HCT116 (cell line): Measurements from ENCODE around the gene DHX58. TPM values are rescaled to one million over a fixed set of nuclear protein-coding genes. Genes with fewer than 3 reads are reported as not detected.

Experiments used
- ATAC-seq: fragments of 200-7000 bp; cut with Tn5 transposase; 2 replicates; pipeline ENCODE4 v1.9.1; 2020; ENCODE audit warnings: mild to moderate bottlenecking, moderate library complexity
- BruUV-seq: library from RNA; stranded (reverse); fragments of 400-500 nt; replicated peaks from 2 replicates; lab custom pipeline; 2021; lab: Mats Ljungman, UMichigan
- CTCF ChIA-PET: fragments of 300-600 bp; sonication (Branson Sonifier 250); formaldehyde crosslinking; loops from one replicate; lab custom pipeline; 2021; ENCODE audit warnings: antibody characterized with exemption; lab: Charles Lee
- POLR2A ChIA-PET: fragments of 300-600, 350-600 bp; sonication (Branson Sonifier 250); formaldehyde crosslinking; loops from one replicate; lab custom pipeline; 2021; ENCODE audit warnings: antibody characterized with exemption; lab: Charles Lee
- RAD21 ChIA-PET, 2 experiments: fragments of 300-600 bp; sonication (Branson Sonifier 250); formaldehyde crosslinking; loops; one replicate each; lab custom pipeline; 2023; ENCODE audit warnings: low total read pairs in 2 of 2; ENCODE audit not compliant: uncharacterized antibody in 2 of 2, unreplicated experiment in 2 of 2, low non-redundant PET in 1 of 2; lab: Charles Lee
- DNase-seq: peaks from one replicate; pipeline ENCODE4 v3.0.0-alpha.2; 2010; ENCODE audit warnings: low read depth, low spot score
- H2AFZ ChIP-seq: fragments of 200-600 bp; shearing (Covaris generic), sonication (generic); 2 replicates; pipeline ENCODE4 v1.6.1; 2017; ENCODE audit warnings: low read depth, mixed run types, mixed read lengths, antibody characterized with exemption, low read length; ENCODE audit not compliant: poor library complexity, severe bottlenecking
- H3K27ac ChIP-seq: 2 replicates; pipeline ENCODE4 v1.5.1; 2012; ENCODE audit warnings: low read depth, low read length
- H3K27me3 ChIP-seq: fragments of 200-600 bp; sonication (generic); 2 replicates; pipeline ENCODE4 v1.6.1; 2016; ENCODE audit warnings: mixed run types, low read length, mixed read lengths; ENCODE audit not compliant: insufficient read depth
- H3K36me3 ChIP-seq, 2 experiments: fragments of 200-500 bp in 1 of 2; fragments of 200-600 bp in 1 of 2; sonication (Bioruptor generic) in 1 of 2; sonication (generic) in 1 of 2; 2 replicates each; pipeline versions ENCODE4 v1.5.1 to v1.6.1; 2014 to 2016; ENCODE audit warnings: low read length in 2 of 2, inconsistent platforms in 1 of 2, mixed read lengths in 1 of 2, mixed run types in 1 of 2; ENCODE audit not compliant: insufficient read depth in 2 of 2, control insufficient read depth in 1 of 2
- H3K4me1 ChIP-seq, 2 experiments: fragments of 200-600 bp in 1 of 2; sonication (generic) in 1 of 2; 2 replicates each; pipeline versions ENCODE4 v1.5.1 to v1.6.1; 2012 to 2017; ENCODE audit warnings: low read length in 2 of 2, inconsistent platforms in 1 of 2, mild to moderate bottlenecking in 1 of 2, mixed read lengths in 1 of 2, mixed run types in 1 of 2, moderate library complexity in 1 of 2; ENCODE audit not compliant: insufficient read depth in 2 of 2, control insufficient read depth in 1 of 2
- H3K4me2 ChIP-seq: fragments of 200-600 bp; sonication (generic); 2 replicates; pipeline ENCODE4 v1.6.1; 2017; ENCODE audit warnings: mixed run types, low read length, mixed read lengths
- H3K4me3 ChIP-seq, 2 experiments: fragments of 200-600 bp in 1 of 2; sonication (generic) in 1 of 2; replicated peaks in 1 of 2; 2 replicates each; pipeline ENCODE4 v1.5.1; 2011 to 2016; ENCODE audit warnings: low read length in 2 of 2, control low read depth in 1 of 2, low read depth in 1 of 2, mild to moderate bottlenecking in 1 of 2, mixed read lengths in 1 of 2, mixed run types in 1 of 2
- H3K79me2 ChIP-seq: fragments of 200-600 bp; sonication (generic); 2 replicates; pipeline ENCODE4 v1.6.1; 2017; ENCODE audit warnings: mild to moderate bottlenecking, mixed run types, low read length, moderate library complexity, mixed read lengths; ENCODE audit not compliant: insufficient read depth
- H3K9ac ChIP-seq: fragments of 200-600 bp; sonication (generic); 2 replicates; pipeline ENCODE4 v1.6.1; 2016; ENCODE audit warnings: low read length, mixed read lengths
- H3K9me2 ChIP-seq: fragments of 200-600 bp; sonication (generic), shearing (Covaris generic); 2 replicates; pipeline ENCODE4 v1.6.1; 2017; ENCODE audit warnings: mixed run types, mild to moderate bottlenecking, moderate library complexity; ENCODE audit not compliant: insufficient read depth
- H3K9me3 ChIP-seq, 2 experiments: fragments of 200-500 bp in 1 of 2; fragments of 200-600 bp in 1 of 2; sonication (Bioruptor generic) in 1 of 2; sonication (generic) in 1 of 2; 2 replicates each; pipeline ENCODE4 v1.6.1; 2014 to 2017; ENCODE audit warnings: low read length in 2 of 2, mixed read lengths in 2 of 2, inconsistent platforms in 1 of 2, low read depth in 1 of 2, mild to moderate bottlenecking in 1 of 2, mixed run types in 1 of 2, moderate library complexity in 1 of 2; ENCODE audit not compliant: control insufficient read depth in 1 of 2, insufficient read depth in 1 of 2
- H4K20me1 ChIP-seq: fragments of 200-600 bp; sonication (generic), shearing (Covaris generic); 2 replicates; pipeline ENCODE4 v1.6.1; 2017; ENCODE audit warnings: mixed run types, mild to moderate bottlenecking, moderate library complexity; ENCODE audit not compliant: insufficient read depth
- CBX3 ChIP-seq: IDR thresholded peaks from 2 replicates; pipeline ENCODE4 v1.6.1; 2012; ENCODE audit warnings: low read depth
- CEBPB ChIP-seq: IDR thresholded peaks from 2 replicates; pipeline ENCODE4 v1.6.1; 2012; ENCODE audit warnings: low read depth
- EGR1 ChIP-seq: IDR thresholded peaks from 2 replicates; pipeline ENCODE4 v1.6.1; 2012; ENCODE audit warnings: low read depth
- ELF1 ChIP-seq: IDR thresholded peaks from 2 replicates; pipeline ENCODE4 v1.6.1; 2012; ENCODE audit warnings: low read depth, borderline replicate concordance
- FOSL1 ChIP-seq: IDR thresholded peaks from 2 replicates; pipeline ENCODE4 v1.6.1; 2012; ENCODE audit warnings: low read depth
- JUND ChIP-seq: IDR thresholded peaks from 2 replicates; pipeline ENCODE4 v1.6.1; 2012
- RAD21 ChIP-seq: IDR thresholded peaks from 2 replicates; pipeline ENCODE4 v1.6.1; 2012; ENCODE audit warnings: low read depth, mild to moderate bottlenecking
- SRF ChIP-seq: IDR thresholded peaks from 2 replicates; pipeline ENCODE4 v1.6.1; 2012; ENCODE audit warnings: low read depth
- TCF7L2 ChIP-seq: IDR thresholded peaks from 2 replicates; pipeline ENCODE4 v1.7.0; 2011; ENCODE audit warnings: borderline replicate concordance, inconsistent platforms; ENCODE audit not compliant: insufficient read depth, insufficient read length; ENCODE audit errors: extremely low read depth
- YY1 ChIP-seq: IDR thresholded peaks from 2 replicates; pipeline ENCODE4 v1.6.1; 2011; ENCODE audit warnings: low read length, low read depth, moderate library complexity, mild to moderate bottlenecking; ENCODE audit not compliant: insufficient replicate concordance; ENCODE audit errors: extremely low read depth
- ZFX ChIP-seq: fragments of 450-650 bp; IDR thresholded peaks from 2 replicates; pipeline ENCODE4 v1.6.1; 2017
- intact Hi-C: fragments of 100-400 bp; cut with micrococcal nuclease; formaldehyde crosslinking; loops from 2 replicates; pipeline ENCODE4 v1.10.0; 2022
- total RNA-seq: library from RNA; stranded (reverse); gene quantifications from one replicate; pipeline ENCODE4 v1.2.1, GENCODE V29; 2021; ENCODE audit not compliant: unreplicated experiment
- TF ChIP-seq, protein P1 (sequence below), 3 experiments: fragments of 200-600 bp in 1 of 3; sonication (generic) in 1 of 3; IDR thresholded peaks in 2 of 3; conservative IDR thresholded peaks in 1 of 3; 2 replicates each; pipeline ENCODE4 v1.5.1; 2012 to 2017; ENCODE audit warnings: low read depth in 2 of 3, low read length in 2 of 3, antibody characterized with exemption in 1 of 3, borderline replicate concordance in 1 of 3, control low read depth in 1 of 3, mild to moderate bottlenecking in 1 of 3, mixed read lengths in 1 of 3, mixed run types in 1 of 3, moderate library complexity in 1 of 3; ENCODE audit not compliant: insufficient read depth in 1 of 3
- TF ChIP-seq, protein P2 (sequence below): IDR thresholded peaks from 2 replicates; pipeline ENCODE4 v1.6.1; 2012
- TF ChIP-seq, protein P3 (sequence below): IDR thresholded peaks from 2 replicates; pipeline ENCODE4 v1.6.1; 2012; ENCODE audit warnings: low read depth
- TF ChIP-seq, protein P4 (sequence below): IDR thresholded peaks from 2 replicates; pipeline ENCODE4 v1.6.1; 2012
- TF ChIP-seq, protein P5 (sequence below): IDR thresholded peaks from 2 replicates; pipeline ENCODE4 v1.6.1; 2011; ENCODE audit warnings: mild to moderate bottlenecking, low read length, moderate library complexity; ENCODE audit not compliant: insufficient replicate concordance; ENCODE audit errors: extremely low read depth

Gene DHX58
- total RNA-seq, 1 experiment from 2014 or later: 1.2 TPM

DNA sequence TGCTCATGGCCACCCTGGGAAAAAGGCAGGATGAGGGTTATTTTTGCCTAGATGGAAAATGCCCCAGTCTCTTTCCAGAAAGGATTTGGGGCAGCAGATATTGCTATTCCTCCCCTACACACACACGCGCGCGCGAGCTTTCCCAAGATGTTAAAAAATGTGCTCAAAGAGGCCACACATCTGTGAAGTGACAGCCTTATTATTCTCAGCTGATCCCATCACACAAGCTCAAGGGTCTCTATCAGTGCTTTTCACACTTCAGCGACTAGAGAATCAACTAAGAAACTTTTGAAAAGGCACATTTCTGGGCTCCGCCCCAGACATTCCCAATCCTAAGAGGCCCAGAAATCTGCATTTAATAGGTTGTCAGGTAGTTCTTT is 48.0 kb upstream of the DHX58 start:
- no peaks in the 10 kb centered on the region for H3K27me3 ChIP-seq
- no peak for DNase-seq
- POLR2A ChIA-PET: no interaction called here
- peaks cover 0 to 2% of the 10 kb centered on the region in 2 experiments; a peak in 1 of 4 replicates for H3K4me1 ChIP-seq
- no peaks in the 10 kb centered on the region for H4K20me1 ChIP-seq
- H3K9me3 ChIP-seq: no peaks in the 10 kb centered on the region
- H3K36me3 ChIP-seq: no peaks in the 10 kb centered on the region
- TF ChIP-seq RAD21 (no peak), TCF7L2 (no peak), CBX3 (no peak), CEBPB (no peak), ZFX (no peak), JUND (no peak), FOSL1 (no peak), SRF (no peak), EGR1 (no peak), ELF1 (no peak), YY1 (no peak)
- TF ChIP-seq, protein P1, sequence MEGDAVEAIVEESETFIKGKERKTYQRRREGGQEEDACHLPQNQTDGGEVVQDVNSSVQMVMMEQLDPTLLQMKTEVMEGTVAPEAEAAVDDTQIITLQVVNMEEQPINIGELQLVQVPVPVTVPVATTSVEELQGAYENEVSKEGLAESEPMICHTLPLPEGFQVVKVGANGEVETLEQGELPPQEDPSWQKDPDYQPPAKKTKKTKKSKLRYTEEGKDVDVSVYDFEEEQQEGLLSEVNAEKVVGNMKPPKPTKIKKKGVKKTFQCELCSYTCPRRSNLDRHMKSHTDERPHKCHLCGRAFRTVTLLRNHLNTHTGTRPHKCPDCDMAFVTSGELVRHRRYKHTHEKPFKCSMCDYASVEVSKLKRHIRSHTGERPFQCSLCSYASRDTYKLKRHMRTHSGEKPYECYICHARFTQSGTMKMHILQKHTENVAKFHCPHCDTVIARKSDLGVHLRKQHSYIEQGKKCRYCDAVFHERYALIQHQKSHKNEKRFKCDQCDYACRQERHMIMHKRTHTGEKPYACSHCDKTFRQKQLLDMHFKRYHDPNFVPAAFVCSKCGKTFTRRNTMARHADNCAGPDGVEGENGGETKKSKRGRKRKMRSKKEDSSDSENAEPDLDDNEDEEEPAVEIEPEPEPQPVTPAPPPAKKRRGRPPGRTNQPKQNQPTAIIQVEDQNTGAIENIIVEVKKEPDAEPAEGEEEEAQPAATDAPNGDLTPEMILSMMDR (IDR thresholded peaks at IDR 0.05 in 2 of 3, conservative IDR thresholded peaks at IDR 0.05 in 1 of 3; ENCODE audit: borderline replicate concordance in 1 of 3, insufficient read depth in 1 of 3, low read depth in 2 of 3, low read length in 2 of 3): no peak
- TF ChIP-seq, protein P2, sequence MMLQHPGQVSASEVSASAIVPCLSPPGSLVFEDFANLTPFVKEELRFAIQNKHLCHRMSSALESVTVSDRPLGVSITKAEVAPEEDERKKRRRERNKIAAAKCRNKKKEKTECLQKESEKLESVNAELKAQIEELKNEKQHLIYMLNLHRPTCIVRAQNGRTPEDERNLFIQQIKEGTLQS: no peak
- TF ChIP-seq, protein P3, sequence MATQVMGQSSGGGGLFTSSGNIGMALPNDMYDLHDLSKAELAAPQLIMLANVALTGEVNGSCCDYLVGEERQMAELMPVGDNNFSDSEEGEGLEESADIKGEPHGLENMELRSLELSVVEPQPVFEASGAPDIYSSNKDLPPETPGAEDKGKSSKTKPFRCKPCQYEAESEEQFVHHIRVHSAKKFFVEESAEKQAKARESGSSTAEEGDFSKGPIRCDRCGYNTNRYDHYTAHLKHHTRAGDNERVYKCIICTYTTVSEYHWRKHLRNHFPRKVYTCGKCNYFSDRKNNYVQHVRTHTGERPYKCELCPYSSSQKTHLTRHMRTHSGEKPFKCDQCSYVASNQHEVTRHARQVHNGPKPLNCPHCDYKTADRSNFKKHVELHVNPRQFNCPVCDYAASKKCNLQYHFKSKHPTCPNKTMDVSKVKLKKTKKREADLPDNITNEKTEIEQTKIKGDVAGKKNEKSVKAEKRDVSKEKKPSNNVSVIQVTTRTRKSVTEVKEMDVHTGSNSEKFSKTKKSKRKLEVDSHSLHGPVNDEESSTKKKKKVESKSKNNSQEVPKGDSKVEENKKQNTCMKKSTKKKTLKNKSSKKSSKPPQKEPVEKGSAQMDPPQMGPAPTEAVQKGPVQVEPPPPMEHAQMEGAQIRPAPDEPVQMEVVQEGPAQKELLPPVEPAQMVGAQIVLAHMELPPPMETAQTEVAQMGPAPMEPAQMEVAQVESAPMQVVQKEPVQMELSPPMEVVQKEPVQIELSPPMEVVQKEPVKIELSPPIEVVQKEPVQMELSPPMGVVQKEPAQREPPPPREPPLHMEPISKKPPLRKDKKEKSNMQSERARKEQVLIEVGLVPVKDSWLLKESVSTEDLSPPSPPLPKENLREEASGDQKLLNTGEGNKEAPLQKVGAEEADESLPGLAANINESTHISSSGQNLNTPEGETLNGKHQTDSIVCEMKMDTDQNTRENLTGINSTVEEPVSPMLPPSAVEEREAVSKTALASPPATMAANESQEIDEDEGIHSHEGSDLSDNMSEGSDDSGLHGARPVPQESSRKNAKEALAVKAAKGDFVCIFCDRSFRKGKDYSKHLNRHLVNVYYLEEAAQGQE: no peak
- TF ChIP-seq, protein P4, sequence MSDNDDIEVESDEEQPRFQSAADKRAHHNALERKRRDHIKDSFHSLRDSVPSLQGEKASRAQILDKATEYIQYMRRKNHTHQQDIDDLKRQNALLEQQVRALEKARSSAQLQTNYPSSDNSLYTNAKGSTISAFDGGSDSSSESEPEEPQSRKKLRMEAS: no peak
- TF ChIP-seq, protein P5, sequence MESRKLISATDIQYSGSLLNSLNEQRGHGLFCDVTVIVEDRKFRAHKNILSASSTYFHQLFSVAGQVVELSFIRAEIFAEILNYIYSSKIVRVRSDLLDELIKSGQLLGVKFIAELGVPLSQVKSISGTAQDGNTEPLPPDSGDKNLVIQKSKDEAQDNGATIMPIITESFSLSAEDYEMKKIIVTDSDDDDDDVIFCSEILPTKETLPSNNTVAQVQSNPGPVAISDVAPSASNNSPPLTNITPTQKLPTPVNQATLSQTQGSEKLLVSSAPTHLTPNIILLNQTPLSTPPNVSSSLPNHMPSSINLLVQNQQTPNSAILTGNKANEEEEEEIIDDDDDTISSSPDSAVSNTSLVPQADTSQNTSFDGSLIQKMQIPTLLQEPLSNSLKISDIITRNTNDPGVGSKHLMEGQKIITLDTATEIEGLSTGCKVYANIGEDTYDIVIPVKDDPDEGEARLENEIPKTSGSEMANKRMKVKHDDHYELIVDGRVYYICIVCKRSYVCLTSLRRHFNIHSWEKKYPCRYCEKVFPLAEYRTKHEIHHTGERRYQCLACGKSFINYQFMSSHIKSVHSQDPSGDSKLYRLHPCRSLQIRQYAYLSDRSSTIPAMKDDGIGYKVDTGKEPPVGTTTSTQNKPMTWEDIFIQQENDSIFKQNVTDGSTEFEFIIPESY: no peak
- H2AFZ ChIP-seq: no peak overlapping the region
- RAD21 ChIA-PET: no interaction called here
- intact Hi-C loops: no loop called here
- H3K4me3 ChIP-seq: no peak overlapping the region
- H3K9ac ChIP-seq: no peak overlapping the region
- no peak overlapping the region for H3K27ac ChIP-seq
- H3K4me2 ChIP-seq: no peak overlapping the region
- no peaks in the 10 kb centered on the region for H3K9me2 ChIP-seq
- CTCF ChIA-PET: interaction anchor here (1.0 kb wide), 1 partner anchor 21 kb away, joined by 3 read pairs; no protein-coding TSS in a partner anchor
- no peak for ATAC-seq
- no TSS peak for BruUV-seq
- H3K79me2 ChIP-seq: no peaks in the 10 kb centered on the region
